NCI-H1105 treated with DMSO at 0.1 percent for 48 hours (cell line): ENCODE data around the gene CSF1R.

Experiments used
- DNase-seq: peaks from one replicate; lab custom pipeline; 2025; lab: John Stamatoyannopoulos, UW

Gene CSF1R

DNA sequence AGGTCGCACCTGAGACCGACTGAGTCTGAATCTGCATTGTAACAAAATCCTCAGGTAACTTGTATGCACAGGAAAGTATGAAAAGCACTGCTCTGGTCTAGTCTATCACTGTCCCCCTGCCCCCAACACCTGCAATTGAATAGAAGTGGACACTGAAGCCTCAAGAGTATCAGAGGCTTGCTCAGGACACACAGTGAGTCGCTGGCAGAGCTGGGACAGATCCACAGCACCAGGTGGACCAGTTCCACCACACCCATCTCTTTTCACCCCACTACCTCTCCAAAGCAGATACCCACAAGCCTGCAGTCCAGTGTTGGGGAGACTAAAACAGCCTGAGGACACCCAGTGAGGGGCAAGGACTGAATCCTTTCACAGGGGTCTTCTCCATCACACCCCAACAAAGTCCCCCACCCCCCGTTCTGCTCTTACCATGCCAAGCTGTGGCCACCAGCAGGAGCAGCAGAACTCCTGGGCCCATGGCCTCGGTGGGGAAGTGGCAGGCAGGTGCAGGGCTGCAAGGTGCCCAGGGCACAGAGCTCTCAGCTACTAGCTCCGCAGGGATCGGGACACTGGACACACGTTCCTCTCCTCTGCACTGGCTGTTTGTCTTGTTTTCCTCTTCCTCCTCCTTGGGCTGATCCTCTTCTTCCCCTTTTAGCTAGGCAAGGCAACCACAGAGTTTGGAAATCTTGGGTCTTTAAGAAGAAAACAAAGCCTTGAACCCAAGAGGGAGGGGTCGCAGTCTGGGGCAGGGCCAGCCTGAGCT lies at the start of gene CSF1R:
Gene CSF1R (minus strand): TSS at position 605 of the 766 bp plus-strand sequence. CDS start 127 bp downstream, at position 478.
- no peak for DNase-seq

DNA sequence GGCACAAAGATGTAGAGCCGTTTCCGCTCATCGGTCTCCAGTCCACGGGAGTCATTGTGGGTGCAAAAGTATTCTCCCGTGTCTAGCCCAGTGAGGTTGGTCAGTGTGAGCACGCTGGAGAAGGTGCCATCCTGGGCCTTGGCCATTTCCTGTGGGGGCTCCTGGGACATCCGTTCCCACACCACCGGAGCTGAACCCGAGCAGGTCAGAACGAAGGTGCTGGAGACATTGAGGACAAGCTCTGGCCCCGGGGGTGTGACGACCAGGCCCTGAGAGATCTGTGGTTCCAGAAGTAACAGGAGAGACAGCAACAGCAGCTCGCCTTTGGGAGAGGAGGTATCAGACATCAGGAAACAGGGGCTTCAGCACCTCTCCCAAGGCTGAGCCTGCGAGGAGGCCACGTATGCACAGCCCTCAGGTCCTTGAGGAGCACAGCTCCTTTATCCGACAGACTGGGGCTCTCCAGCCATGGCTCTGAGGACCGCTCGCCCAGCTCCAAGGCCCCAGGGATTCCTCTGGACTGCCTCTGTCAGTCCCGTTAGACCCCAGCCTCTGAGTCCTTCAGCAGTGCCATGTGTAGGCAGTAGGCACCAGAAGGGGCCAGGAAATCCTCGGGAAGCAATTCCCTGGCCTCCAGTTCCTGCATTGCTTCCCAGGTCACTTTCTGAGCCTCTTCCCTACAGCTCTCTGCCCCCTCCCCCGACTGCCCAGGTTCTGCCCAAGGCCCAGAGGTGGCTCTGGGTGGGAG lies 49.4 kb upstream of the CSF1R start:
- no peak for DNase-seq

- no peak for DNase-seq
Measured at GRCh38 chr5:150134198-150134588, 47.8 kb upstream of the CSF1R start.

DNA sequence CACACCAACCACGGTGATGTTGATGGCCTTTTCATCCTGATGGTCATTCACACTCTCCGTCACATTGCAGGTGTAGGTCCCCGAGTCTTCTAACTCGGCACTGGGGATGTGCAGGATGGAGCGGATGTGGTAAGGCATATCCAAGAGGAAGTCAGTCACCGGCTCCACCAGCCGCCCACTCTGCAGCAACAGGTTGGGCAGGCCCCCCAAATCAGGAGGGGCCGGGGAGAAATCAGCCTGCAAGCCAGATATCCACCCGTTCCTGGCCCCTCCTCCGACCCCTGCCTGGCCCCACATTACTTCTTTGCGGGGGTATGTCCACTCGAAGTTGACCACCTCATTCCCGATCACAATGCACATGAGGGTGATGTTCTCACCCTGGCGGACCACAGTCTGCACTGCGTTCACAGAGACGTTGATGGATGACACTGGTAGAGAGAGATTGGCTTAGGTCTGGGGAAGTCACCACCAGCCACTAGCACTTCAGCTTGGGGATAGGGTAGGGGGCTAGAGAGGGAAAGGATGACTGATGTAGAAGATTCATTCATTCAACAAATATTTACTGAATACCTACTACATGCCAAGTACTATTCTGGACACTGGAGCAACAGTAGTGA lies 47.3 kb upstream of the CSF1R start:
- DNase-seq = no peak

- DNase-seq = no peak
Measured at GRCh38 chr5:150132740-150133139, 46.4 kb upstream of the CSF1R start.

- DNase-seq = no peak
Measured at GRCh38 chr5:150131978-150132694, 45.8 kb upstream of the CSF1R start.

- no peak for DNase-seq
Measured at GRCh38 chr5:150131461-150131860, 45.1 kb upstream of the CSF1R start.

- DNase-seq = no peak
Measured at GRCh38 chr5:150130493-150130922, 44.2 kb upstream of the CSF1R start.

- DNase-seq = no peak
Measured at GRCh38 chr5:150129813-150130492, 43.6 kb upstream of the CSF1R start.

DNA sequence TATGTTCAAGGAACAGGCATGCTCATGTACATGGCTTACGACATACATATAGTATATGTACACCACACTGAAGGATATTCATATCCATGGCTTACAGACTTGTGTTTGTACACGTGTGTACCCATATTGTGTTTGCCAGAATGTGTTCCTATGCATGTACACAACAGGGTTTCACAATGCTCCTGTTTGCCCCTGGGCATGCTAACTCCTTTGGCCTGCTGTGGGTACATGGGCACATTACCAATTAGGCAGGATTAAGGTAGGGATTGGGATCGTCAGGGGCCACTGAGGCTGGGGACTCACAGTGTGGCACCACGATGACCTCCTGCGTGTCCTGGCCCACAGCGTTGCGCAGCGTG lies 43.1 kb upstream of the CSF1R start:
- DNase-seq = no peak

GRCh38 chr5:150126921-150127265 lies 40.5 kb upstream of the CSF1R start:
- DNase-seq = no peak

DNA sequence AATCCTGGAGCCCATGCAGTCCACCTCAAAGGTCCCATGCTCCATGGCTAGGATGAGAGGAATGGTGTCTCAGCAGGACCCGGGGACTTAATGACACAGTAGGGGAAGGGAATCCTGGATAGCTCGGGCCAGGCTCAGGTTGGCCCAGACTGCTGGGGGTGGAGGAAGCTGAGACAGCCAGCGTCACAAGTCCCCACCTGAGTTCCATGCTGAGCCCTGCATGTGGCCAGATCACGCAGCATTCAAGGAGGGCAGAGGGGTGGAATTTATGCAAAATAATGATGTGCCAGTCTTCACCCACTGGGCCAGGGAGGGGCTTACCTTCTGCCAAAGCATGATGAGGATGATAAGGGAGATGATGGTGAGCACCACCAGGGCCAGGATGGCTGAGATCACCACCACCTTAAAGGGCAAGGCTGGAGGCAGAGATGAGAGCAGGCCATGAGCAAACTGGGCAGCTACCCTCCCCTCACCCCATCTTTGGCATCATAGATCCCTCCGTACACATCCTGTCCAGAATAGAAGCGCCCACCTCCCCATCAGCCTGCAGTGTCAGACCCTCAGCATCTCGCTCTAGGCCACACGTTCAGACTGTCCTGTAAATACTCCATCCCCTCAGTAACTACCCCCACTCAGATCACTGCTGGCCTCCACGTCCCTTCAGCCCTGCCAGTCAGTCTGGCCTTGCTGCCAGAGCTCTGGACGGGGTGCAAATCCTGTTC lies 40.0 kb upstream of the CSF1R start:
- DNase-seq = no peak

DNA sequence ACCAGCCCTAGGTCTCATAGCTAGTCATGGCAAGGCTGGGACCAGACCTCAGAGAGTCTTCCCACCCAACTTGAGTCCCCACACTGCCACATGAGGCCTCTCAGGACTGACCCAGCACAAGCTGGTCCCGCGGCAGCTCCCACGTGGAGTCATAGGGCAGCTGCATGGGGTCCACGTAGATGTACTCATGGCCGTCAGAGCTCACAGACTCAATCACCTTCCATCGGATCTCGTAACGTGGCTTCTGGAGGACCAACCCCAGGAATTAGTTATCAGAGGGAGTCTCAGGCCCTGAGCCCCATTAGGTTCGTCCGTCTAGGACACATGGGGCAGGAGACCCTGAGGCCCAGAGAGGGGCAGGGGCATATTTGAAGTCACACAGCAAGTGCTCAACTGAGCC lies 39.0 kb upstream of the CSF1R start:
- no peak for DNase-seq

GRCh38 chr5:150124596-150124995 lies 38.2 kb upstream of the CSF1R start:
- no peak for DNase-seq

- no peak for DNase-seq
Measured at GRCh38 chr5:150124111-150124557, 37.8 kb upstream of the CSF1R start.

GRCh38 chr5:150123542-150123941 lies 37.2 kb upstream of the CSF1R start:
- no peak for DNase-seq

DNA sequence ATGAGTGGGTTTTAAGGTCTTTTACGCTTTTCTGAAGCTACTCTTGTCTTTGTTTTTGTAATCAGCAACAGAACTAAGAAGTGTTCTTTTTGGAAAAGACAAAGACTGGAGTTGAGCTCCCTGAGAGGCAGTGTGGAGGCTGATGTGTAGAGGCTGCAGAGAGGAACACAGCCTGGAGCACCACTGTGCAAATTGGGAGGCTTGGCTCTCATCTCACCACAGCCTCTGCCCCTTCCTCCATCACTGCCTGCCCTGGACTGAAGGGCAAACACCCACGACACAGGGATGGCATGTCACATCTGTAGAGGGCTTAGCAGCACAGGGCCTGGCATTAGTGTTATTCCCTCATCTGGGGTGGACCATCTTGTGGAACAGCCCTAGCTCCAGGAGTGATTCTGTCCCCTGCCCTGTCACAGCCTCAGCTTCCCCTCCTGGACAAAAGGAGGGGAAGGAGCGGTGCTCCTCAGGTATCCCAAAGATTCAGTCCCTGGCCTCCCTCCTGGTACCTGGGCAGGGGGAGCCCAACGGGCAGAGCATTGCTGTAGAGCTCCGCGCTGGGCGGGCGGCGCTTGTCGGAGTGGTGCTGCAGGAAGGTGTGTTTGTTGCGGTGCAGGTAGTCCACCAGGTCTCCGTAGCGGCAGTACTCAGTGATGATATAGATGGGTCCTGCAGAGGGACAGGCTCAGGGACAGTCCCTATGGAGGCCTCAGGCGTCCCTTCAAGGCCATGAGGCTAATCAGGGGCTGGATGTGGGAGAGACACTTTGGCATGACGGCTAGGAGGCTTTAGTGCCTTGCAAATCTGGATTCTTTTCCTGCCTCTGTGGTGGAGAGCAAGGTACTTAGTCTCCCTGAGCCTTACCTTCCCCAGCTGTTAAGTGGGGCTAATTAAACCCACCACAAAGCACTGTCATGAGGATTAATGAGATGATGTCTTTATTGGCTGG lies 36.5 kb upstream of the CSF1R start:
- DNase-seq = no peak

GRCh38 chr5:150122158-150122510 lies 35.8 kb upstream of the CSF1R start:
- DNase-seq = no peak

DNA sequence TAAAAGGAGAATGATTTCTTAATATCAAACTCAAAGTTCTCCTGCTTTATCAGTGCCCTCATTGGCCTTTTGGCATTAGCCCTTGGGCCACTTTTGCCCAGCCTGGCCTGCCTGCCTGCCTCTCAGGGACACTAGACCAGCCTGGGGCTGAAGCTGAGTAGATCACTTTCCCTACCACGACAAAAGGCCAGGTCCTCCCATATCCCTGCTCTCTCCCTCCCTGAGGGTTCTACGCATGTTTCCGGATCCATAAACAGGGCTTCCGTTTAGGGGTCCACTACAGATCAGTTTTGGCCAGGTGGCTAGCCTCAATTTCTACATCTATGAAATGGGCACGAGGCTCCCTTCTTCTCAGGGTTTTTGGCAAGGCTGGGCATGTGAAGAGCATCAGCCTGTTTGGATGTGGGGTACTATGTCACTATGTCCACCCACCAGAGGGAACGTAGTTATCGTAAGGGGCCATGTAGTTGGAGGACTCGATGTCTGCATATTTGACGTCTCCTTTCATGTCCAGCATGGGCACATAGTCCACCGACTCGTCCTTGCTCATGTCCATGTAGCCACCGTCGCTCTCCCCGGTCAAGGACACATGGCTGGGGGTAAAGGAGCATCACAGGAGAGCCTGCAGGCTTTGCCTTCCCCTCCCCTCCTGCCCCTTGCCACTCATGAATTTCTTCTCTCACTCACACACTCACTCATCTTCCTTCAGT lies 35.2 kb upstream of the CSF1R start:
- no peak for DNase-seq
